Measurements from ENCODE around the gene PPP2R2C. TPM values are rescaled to one million over a fixed set of nuclear protein-coding genes. Genes with fewer than 3 reads are reported as not detected.

The PPP2R2C gene
- total and polyA plus RNA-seq, 5 donors, result 2.3 to 7.2 (median 2.8) TPM

DNA sequence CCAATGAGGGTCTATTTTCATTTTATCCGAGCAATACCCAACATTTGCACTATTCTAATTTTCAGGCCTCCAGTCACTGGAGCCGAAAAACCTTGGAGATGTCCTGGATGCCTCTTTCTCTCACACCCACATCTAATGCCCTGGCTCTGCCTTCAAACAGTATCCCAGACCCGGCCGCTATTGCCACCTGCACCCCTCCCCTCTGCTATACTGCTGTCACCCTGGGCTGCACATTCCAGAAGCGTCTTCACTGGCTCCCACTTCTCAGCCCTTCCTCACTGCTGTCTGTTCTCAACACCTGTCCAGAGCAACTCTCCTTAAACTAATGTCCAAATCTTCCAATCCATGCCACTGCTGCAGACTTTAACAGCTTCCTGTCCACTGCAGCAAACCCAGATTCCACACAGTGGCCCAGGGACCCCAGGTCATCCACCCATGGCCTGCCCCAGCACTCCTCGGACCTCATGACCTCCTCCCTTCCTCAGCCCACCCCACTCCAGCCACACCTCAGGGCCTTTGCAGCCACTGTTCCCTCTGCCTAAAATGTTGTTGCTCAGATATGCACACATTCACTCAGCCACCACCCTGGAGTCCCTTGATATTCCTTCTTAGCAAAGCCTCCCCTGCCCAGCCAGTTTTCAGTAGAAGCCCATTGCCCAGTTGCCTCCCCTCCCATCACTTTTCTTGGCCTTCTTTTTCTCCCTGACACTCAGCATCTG is 30.5 kb upstream of the PPP2R2C start:
- DNase-seq (no peak), ATAC-seq (no peak)
- no peaks in the 10 kb centered on the region for H3K9me3 ChIP-seq (ENCODE audit: control insufficient read depth, low read length)
- no peaks in the 10 kb centered on the region for H3K4me1 ChIP-seq (ENCODE audit: control insufficient read depth, insufficient read depth, low read length)
- H3K4me3 ChIP-seq (ENCODE audit: low read length), result no peak overlapping the region
- intact Hi-C loops (cut with DNase I), result no loop called here
- 66% methylated on average over 6 of the region's 6 CpGs for WGBS
- no peaks in the 10 kb centered on the region for H3K27me3 ChIP-seq (ENCODE audit: control insufficient read depth, insufficient read depth)
- no peak overlapping the region for H3K27ac ChIP-seq (ENCODE audit: low read length)

DNA sequence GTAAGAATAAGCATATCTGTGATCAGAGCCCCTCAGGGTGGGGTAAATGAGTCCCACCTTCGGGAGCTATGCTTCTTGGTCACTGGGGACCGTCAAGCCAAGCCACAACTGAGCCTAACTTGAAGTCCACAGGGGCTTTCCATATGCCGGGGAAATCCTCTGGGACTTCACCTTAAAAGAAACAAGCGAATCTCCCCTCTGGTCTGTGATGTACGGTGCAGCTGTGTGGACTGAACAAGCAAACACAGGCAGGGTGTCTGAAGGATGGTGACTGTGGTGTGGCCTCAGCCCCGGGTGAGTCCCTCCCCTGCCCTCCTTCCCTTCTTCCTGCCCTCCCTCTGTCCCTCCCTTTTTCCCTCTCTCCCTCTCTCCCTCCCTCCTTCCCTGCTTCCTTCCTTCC is 29.7 kb upstream of the PPP2R2C start:
- H3K4me1 ChIP-seq (ENCODE audit: control insufficient read depth, insufficient read depth, low read length), result no peaks in the 10 kb centered on the region
- no peaks in the 10 kb centered on the region for H3K27me3 ChIP-seq (ENCODE audit: control insufficient read depth, insufficient read depth)
- no peak overlapping the region for H3K4me3 ChIP-seq (ENCODE audit: low read length)
- no peak overlapping the region for H3K27ac ChIP-seq (ENCODE audit: low read length)
- H3K9me3 ChIP-seq (ENCODE audit: control insufficient read depth, low read length), result no peaks in the 10 kb centered on the region
- intact Hi-C loops (cut with DNase I), result no loop called here
- ATAC-seq (no peak), DNase-seq (no peak)
- whole genome bisulfite sequencing, result 69% methylated on average over 6 of the region's 6 CpGs

DNA sequence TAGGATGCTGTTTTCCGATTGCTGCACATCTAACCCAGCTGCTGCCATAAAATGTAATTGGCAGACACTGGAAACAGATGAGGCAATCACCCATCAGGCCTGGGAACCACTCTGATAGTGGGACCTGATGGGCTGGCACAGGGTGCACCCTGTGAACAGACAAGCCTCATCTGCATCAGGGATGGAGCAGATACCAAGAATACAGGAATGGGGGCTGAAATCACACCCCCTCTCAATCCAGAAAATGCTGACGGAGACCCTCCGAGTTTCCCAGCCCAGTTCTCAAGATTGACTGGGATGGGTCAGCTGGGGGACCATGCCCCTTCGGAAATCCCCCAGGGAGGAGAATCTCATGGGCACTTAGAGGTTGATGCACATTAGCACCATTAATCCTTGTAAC is 28.8 kb upstream of the PPP2R2C start:
- DNase-seq (no peak), ATAC-seq (no peak)
- Histone ChIP-seq H3K27me3 (ENCODE audit: control insufficient read depth, insufficient read depth) (no peaks in the 10 kb centered on the region), H3K4me1 (ENCODE audit: control insufficient read depth, insufficient read depth, low read length) (no peaks in the 10 kb centered on the region), H3K27ac (ENCODE audit: low read length) (no peak overlapping the region), H3K9me3 (ENCODE audit: control insufficient read depth, low read length) (no peaks in the 10 kb centered on the region), H3K4me3 (ENCODE audit: low read length) (no peak overlapping the region)
- intact Hi-C loops (cut with DNase I), result no loop called here
- 78% methylated on average over 4 of the region's 4 CpGs for WGBS

DNA sequence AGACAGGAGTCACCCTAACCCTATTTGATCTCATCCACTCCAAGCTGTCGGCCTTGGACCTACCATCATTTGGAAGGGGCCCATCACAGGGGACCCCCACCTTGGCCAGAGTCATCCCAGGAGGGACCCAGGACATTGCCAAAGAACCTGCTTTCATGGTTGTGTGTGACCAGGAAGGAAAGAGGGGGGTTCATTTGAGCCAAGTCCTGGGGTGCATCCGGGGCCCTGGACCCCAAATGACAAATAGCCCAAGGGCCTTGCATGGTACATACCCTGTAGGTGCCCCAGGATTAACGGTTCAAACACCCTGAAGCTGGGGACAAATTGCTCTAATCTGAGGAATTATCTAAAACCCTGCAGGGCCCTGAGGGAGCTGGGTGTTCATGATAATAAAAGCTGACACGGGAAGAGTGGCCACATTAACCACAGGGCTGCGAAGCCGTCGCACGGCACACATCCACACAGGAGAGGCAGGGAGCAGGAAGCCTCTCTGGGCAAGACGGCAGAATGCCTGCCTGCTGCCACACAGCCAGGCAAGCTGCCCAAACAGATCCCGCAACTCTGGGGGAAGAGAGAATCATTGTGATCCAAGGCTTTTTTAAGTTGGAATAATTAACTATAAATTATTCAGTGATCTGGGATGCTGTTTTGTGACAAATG is 28.2 kb upstream of the PPP2R2C start:
- Histone ChIP-seq H3K27ac (ENCODE audit: low read length) (no peak overlapping the region), H3K9me3 (ENCODE audit: control insufficient read depth, low read length) (no peaks in the 10 kb centered on the region), H3K4me1 (ENCODE audit: control insufficient read depth, insufficient read depth, low read length) (no peaks in the 10 kb centered on the region), H3K4me3 (ENCODE audit: low read length) (no peak overlapping the region), H3K27me3 (ENCODE audit: control insufficient read depth, insufficient read depth) (no peaks in the 10 kb centered on the region)
- intact Hi-C loops (cut with DNase I), result no loop called here
- DNase-seq (no peak), ATAC-seq (no peak)
- 73% methylated on average over 10 of the region's 10 CpGs for WGBS

DNA sequence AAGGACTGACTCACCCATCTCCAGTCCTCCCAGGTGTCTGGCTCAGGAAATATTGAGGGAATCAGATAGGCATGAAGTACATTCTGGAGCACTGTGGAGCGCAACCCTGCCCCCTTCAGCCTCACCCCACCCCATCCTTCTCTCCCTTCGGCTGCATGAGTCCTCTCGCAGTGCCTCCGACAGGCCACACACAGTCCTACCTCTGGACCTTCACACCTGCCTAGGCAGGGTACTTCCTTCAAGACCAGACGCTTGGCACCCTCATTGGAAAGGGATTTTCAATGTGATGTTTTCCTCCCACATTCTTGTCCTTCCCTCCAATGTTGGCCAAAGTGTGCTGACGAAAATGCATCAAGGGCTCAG is 26.8 kb upstream of the PPP2R2C start:
- H3K4me3 ChIP-seq (ENCODE audit: low read length), result no peak overlapping the region
- H3K4me1 ChIP-seq (ENCODE audit: control insufficient read depth, insufficient read depth, low read length), result no peaks in the 10 kb centered on the region
- 68% methylated on average over 6 of the region's 6 CpGs for WGBS
- H3K9me3 ChIP-seq (ENCODE audit: control insufficient read depth, low read length), result no peaks in the 10 kb centered on the region
- DNase-seq, result no peak
- no peak overlapping the region for H3K27ac ChIP-seq (ENCODE audit: low read length)
- no peaks in the 10 kb centered on the region for H3K27me3 ChIP-seq (ENCODE audit: control insufficient read depth, insufficient read depth)
- ATAC-seq, result no peak
- intact Hi-C loops (cut with DNase I), result no loop called here

DNA sequence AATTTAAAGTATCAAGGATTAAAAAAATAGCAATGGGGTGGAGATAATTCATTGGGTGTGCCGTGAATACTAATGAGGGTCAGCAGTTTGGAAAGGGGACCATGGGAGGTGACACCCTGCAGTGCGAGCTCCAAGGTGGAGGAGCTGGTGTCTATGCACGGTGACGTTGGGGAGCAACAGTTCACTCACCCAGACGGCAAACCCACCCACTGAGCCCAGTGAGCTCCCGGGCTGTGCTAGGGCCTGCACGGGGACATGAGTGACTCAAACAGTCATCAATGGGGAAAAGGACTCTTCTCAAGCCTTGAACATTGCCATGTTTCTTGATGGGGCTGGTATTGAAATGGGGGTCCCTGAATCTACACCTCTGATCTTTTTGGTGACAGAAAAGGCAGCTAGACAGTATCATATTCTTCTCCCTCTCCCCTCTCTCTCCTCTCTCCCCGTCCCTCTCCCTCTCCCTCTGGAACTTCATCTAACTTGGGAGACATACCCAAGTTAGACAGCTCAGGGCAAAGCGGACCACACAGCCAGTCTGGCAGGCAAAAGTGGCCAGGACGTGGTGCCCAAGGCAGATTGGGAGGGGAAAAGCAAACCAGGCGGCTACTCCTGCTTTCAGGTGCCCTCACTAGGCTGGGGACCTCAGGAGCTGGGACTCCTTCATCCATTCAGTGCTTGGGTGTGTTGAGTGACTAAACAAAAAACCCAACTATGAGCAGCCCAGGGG is 26.3 kb upstream of the PPP2R2C start:
- ATAC-seq (no peak), DNase-seq (no peak)
- Histone ChIP-seq H3K27ac (ENCODE audit: low read length) (no peak overlapping the region), H3K4me1 (ENCODE audit: control insufficient read depth, insufficient read depth, low read length) (no peaks in the 10 kb centered on the region), H3K27me3 (ENCODE audit: control insufficient read depth, insufficient read depth) (no peaks in the 10 kb centered on the region), H3K4me3 (ENCODE audit: low read length) (no peak overlapping the region), H3K9me3 (ENCODE audit: control insufficient read depth, low read length) (no peaks in the 10 kb centered on the region)
- WGBS, result 62% methylated on average over 11 of the region's 11 CpGs
- intact Hi-C loops (cut with DNase I), result no loop called here

DNA sequence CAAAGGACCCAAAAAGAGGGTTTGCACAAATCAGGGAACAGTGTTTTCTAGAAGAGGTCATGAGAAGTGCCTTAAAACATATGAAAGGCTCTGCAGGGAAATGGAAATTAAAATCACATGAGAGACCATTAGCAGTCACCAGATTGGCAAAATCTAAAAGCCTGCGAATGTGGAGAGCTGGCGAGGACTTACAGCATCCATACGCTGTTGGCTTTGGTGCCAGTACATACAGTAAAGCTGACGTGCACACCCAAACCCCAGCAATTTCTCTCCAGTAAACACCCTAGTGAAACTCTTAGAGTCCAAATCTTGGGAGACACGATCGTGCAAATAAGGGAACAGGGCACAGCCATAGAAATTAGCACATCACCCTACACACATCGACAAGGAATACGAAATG is 25.4 kb upstream of the PPP2R2C start:
- WGBS, result 84% methylated on average over 8 of the region's 8 CpGs
- Histone ChIP-seq H3K4me1 (ENCODE audit: control insufficient read depth, insufficient read depth, low read length) (no peaks in the 10 kb centered on the region), H3K27me3 (ENCODE audit: control insufficient read depth, insufficient read depth) (no peaks in the 10 kb centered on the region), H3K27ac (ENCODE audit: low read length) (no peak overlapping the region), H3K9me3 (ENCODE audit: control insufficient read depth, low read length) (no peaks in the 10 kb centered on the region), H3K4me3 (ENCODE audit: low read length) (no peak overlapping the region)
- intact Hi-C loops (cut with DNase I), result no loop called here
- ATAC-seq (no peak), DNase-seq (no peak)

DNA sequence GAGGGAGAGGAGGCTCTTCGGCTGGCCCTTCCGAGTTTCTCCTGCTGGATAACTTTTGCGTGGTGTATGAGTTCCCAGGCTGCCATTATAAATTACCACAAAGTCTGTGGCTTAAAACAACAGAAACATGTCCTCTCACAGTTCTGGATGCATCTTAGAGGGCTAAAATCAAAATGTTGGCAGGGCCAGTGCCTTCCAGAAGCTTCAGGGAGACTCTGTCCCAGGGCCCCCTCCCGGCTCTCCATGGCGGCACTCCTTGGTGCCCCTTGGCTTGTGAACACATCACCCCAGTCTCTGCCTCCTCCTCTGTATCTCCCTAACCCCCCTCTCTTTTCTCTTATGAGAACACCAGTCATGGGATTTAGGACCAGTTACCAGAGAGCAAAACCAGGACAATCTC is 23.3 kb upstream of the PPP2R2C start:
- DNase-seq, result no peak
- Histone ChIP-seq H3K4me1 (ENCODE audit: control insufficient read depth, insufficient read depth, low read length) (no peaks in the 10 kb centered on the region), H3K27ac (ENCODE audit: low read length) (no peak overlapping the region), H3K4me3 (ENCODE audit: low read length) (no peak overlapping the region), H3K9me3 (ENCODE audit: control insufficient read depth, low read length) (no peaks in the 10 kb centered on the region), H3K27me3 (ENCODE audit: control insufficient read depth, insufficient read depth) (no peaks in the 10 kb centered on the region)
- no peak for ATAC-seq
- intact Hi-C loops (cut with DNase I), result no loop called here
- 86% methylated on average over 5 of the region's 5 CpGs for WGBS

DNA sequence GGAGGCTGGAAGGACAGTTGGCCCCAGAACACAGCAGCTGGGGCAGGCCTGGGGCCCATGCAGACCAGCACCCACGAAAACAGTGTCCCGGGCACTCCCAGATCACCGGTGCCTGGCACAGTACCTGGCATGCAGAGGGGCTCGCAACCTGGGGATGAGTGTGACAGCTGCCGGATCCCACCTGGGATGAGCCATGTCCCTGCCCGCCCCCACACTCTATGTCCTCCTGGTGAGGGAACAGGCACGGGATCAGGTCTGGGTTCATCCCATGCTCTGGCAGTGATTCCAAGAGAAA is 22.8 kb upstream of the PPP2R2C start:
- H3K4me1 ChIP-seq (ENCODE audit: control insufficient read depth, insufficient read depth, low read length), result no peaks in the 10 kb centered on the region
- intact Hi-C loops (cut with DNase I), result no loop called here
- no peak overlapping the region for H3K4me3 ChIP-seq (ENCODE audit: low read length)
- ATAC-seq (no peak), DNase-seq (no peak)
- H3K9me3 ChIP-seq (ENCODE audit: control insufficient read depth, low read length), result no peaks in the 10 kb centered on the region
- 88% methylated on average over 7 of the region's 7 CpGs for WGBS
- H3K27me3 ChIP-seq (ENCODE audit: control insufficient read depth, insufficient read depth), result no peaks in the 10 kb centered on the region
- no peak overlapping the region for H3K27ac ChIP-seq (ENCODE audit: low read length)

DNA sequence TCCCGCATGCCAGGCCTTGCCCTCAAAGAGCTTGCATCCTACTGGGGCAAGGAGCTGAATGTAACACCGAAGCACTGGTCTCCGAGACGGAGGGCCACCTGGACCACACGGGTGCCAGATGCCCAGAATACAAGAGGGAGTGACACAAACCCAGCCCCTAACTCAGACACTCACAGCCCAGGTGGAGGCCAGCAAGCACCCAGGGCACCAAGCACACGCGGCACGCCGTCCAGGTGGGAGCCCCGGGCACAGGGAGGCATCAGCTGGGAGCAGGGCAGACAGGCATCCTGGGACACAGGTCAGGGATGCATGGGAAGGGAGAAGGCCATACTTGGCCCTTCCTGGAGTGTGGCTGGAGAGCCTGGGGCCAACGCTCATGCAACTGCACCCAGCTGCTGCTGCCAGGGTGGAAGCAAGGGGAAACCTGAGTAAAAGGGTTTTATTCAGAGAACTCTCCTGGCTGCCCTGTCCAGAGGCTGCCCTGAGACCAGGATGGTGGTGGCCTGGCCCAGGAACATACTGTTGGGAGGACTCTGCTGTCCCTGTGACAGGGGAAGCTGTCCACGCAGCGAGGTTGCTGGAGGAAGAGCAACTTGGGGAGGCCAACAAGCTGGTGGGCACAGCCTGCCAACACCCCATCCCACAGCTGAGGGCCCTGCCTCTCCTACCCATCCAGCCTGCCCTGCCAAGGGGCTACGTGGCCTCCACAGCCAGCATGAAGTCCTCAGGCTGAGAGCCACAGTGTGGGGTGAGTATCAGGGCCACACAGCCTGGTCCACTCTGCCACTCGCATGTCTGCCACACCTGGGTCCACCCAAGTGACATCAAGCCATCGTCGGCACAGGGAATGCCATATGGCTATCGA is 22.2 kb upstream of the PPP2R2C start:
- Histone ChIP-seq H3K27ac (ENCODE audit: low read length) (no peak overlapping the region), H3K4me3 (ENCODE audit: low read length) (no peak overlapping the region), H3K4me1 (ENCODE audit: control insufficient read depth, insufficient read depth, low read length) (no peaks in the 10 kb centered on the region), H3K27me3 (ENCODE audit: control insufficient read depth, insufficient read depth) (no peaks in the 10 kb centered on the region), H3K9me3 (ENCODE audit: control insufficient read depth, low read length) (no peaks in the 10 kb centered on the region)
- ATAC-seq (no peak), DNase-seq (no peak)
- 85% methylated on average over 18 of the region's 18 CpGs for WGBS
- intact Hi-C loops (cut with DNase I), result no loop called here

Data from right cardiac atrium (tissue), 5 donors.